ENCODE measurements around the gene ZNF516. TPM values are rescaled to one million over a fixed set of nuclear protein-coding genes. Genes with fewer than 3 reads are reported as not detected.
A peak's percentile ranks its signal among the peaks of the same experiment; 100 is the strongest.

ZNF516 gene
- total RNA-seq, 4 donors from 2014 or later = 11.2 to 27.7 (median 16.6) TPM

GRCh38 chr18:76455003-76455676 is 39.9 kb downstream of the ZNF516 start:
- ATAC-seq (ENCODE audit: low FRiP score) (no peak), DNase-seq (ENCODE audit: low spot score) (no peak)
- TF ChIP-seq CTCF (IDR thresholded peaks at IDR 0.05) = no peak

- ATAC-seq (ENCODE audit: low FRiP score) (no peak), DNase-seq (ENCODE audit: low spot score) (no peak)
- TF ChIP-seq CTCF (IDR thresholded peaks at IDR 0.05) = no peak
Observed at GRCh38 chr18:76454418-76454817, 40.6 kb downstream of the ZNF516 start.

GRCh38 chr18:76453932-76454331 is 41.1 kb downstream of the ZNF516 start:
- DNase-seq (ENCODE audit: low spot score) = no peak
- TF ChIP-seq CTCF (IDR thresholded peaks at IDR 0.05) = no peak
- ATAC-seq (ENCODE audit: low FRiP score) = no peak

GRCh38 chr18:76453057-76453561 is 41.9 kb downstream of the ZNF516 start:
- TF ChIP-seq CTCF (IDR thresholded peaks at IDR 0.05) = no peak
- DNase-seq (ENCODE audit: low spot score) (no peak), ATAC-seq (ENCODE audit: low FRiP score) (no peak)

GRCh38 chr18:76452357-76452756 is 42.7 kb downstream of the ZNF516 start:
- ATAC-seq (ENCODE audit: low FRiP score) = no peak
- no peak for TF ChIP-seq CTCF (IDR thresholded peaks at IDR 0.05)
- DNase-seq (ENCODE audit: low spot score) = no peak

- no peak for DNase-seq (ENCODE audit: low spot score)
- peak; percentile 33 for ATAC-seq (ENCODE audit: low FRiP score)
- no peak for TF ChIP-seq CTCF (IDR thresholded peaks at IDR 0.05)
Observed at GRCh38 chr18:76451396-76452331, 43.4 kb downstream of the ZNF516 start.
